ENCODE measurements around the gene CR1.

DNA sequence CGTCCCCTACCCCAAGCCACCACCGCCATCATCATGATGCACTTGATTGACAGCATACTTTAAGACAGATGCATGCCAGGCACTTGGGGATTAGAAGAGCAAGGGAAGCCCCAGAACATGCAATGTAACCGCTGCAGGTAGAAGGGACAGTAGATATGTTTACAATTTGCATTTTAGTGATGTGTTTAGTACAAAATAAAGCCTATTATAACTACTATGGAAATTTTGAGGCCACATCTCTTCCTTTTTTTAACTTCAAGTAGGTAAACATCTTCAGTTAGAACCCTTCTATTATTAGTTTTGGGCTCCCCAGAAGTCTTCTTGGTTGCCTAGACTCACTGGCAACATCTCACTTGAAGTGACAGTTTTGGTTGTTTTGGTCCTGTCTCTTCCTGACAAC is 174.2 kb downstream of the CR1 start:
- TF ChIP-seq, protein P1, sequence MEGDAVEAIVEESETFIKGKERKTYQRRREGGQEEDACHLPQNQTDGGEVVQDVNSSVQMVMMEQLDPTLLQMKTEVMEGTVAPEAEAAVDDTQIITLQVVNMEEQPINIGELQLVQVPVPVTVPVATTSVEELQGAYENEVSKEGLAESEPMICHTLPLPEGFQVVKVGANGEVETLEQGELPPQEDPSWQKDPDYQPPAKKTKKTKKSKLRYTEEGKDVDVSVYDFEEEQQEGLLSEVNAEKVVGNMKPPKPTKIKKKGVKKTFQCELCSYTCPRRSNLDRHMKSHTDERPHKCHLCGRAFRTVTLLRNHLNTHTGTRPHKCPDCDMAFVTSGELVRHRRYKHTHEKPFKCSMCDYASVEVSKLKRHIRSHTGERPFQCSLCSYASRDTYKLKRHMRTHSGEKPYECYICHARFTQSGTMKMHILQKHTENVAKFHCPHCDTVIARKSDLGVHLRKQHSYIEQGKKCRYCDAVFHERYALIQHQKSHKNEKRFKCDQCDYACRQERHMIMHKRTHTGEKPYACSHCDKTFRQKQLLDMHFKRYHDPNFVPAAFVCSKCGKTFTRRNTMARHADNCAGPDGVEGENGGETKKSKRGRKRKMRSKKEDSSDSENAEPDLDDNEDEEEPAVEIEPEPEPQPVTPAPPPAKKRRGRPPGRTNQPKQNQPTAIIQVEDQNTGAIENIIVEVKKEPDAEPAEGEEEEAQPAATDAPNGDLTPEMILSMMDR (IDR thresholded peaks at IDR 0.05) = no peak
- no peak for TF ChIP-seq ZFX (IDR thresholded peaks at IDR 0.05; ENCODE audit: borderline replicate concordance)
